ENCODE data around the gene TMEM164.
A peak's percentile ranks its signal among the peaks of the same experiment; 100 is the strongest.

The TMEM164 gene

DNA sequence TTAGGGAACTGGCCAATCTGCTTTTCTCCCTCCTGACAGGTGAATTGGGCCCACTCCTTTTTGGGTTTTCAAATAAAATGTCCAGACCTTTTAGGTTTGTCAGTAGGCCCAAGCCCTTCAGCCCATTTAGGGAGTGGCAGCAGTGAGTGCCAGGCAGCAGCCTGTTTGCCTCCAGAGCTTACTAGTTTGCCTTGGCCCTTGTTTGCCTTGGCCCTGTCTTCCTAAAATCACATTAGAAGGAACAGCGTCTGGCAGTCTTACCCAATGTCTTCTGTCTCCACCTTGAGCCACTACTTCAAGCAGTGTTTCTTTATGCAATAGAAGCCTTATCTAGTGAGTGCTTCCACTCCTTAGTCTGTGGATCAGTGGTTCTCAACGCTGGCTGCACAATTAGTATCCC lies 117.1 kb downstream of the TMEM164 start:
- TF ChIP-seq, protein P1, sequence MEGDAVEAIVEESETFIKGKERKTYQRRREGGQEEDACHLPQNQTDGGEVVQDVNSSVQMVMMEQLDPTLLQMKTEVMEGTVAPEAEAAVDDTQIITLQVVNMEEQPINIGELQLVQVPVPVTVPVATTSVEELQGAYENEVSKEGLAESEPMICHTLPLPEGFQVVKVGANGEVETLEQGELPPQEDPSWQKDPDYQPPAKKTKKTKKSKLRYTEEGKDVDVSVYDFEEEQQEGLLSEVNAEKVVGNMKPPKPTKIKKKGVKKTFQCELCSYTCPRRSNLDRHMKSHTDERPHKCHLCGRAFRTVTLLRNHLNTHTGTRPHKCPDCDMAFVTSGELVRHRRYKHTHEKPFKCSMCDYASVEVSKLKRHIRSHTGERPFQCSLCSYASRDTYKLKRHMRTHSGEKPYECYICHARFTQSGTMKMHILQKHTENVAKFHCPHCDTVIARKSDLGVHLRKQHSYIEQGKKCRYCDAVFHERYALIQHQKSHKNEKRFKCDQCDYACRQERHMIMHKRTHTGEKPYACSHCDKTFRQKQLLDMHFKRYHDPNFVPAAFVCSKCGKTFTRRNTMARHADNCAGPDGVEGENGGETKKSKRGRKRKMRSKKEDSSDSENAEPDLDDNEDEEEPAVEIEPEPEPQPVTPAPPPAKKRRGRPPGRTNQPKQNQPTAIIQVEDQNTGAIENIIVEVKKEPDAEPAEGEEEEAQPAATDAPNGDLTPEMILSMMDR (IDR thresholded peaks at IDR 0.05; ENCODE audit: low read depth, low read length, missing control alignments) = no peak
- H3K4me3 ChIP-seq (replicated peaks; ENCODE audit: low read depth, low read length) = no peak overlapping the region
- DNase-seq (ENCODE audit: extremely low read depth, low read depth) = no peak

DNA sequence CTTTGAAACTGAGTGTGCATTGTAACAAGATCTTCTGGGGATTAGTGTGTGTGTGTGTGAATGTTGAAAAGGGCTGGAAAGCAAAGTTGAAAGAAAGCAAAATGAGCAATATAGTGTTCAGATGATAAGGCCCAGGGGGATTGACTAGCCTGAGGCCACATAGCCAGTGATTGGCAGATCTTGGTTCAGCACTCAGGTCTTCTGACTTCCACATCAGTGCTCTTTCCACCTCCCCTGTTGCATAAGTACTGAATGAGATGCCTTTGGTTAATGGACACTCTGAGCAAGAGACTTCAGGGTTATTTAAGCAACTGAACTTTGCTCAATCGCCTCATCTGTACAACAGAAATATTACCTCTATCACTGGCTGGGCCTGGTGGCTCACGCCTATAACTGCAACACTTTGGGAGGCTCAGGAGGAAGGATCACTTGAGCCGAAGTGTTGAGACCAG lies 120.4 kb downstream of the TMEM164 start:
- TF ChIP-seq, protein P1 (IDR thresholded peaks at IDR 0.05; ENCODE audit: low read depth, low read length, missing control alignments) = no peak
- DNase-seq (ENCODE audit: extremely low read depth, low read depth) = no peak
- H3K4me3 ChIP-seq (replicated peaks; ENCODE audit: low read depth, low read length) = no peak overlapping the region

DNA sequence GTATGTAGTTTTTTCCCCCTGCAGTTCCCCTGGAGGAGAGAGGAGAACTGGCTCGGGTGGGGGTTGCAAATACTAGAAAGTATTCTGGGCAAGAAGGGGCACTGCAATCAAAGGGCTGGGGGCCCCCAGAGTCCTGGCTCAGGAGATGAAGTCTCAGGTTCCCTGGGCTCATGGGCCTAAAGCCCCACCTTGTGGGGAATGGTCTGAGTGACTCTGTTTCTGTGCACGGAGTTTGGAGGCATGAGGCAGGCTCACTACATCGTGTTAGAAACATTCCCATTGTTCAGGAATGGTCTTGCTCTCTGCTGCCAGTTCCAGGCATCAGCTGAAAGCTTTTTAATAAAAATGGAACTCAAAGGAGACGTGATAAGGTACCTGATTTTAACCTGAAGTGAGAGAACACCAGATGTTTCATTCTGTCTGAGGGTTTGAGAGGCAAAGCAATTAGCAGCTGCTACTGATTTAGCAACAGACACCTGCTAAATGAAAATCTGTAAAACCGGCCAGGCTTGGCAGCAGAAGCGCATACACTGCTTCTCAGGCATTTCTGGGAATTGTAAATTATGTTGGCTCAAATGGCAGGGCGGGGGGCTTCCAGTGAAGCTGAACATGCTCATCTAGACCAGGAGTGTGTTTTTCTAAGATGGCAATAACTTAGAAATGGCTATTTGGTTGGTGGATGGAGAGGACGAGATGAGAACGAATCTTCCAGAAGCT lies 122.7 kb downstream of the TMEM164 start:
- DNase-seq (ENCODE audit: extremely low read depth, low read depth) = no peak
- TF ChIP-seq, protein P1 (IDR thresholded peaks at IDR 0.05; ENCODE audit: low read depth, low read length, missing control alignments) = peak; percentile 14
- no peak overlapping the region for H3K4me3 ChIP-seq (replicated peaks; ENCODE audit: low read depth, low read length)

DNA sequence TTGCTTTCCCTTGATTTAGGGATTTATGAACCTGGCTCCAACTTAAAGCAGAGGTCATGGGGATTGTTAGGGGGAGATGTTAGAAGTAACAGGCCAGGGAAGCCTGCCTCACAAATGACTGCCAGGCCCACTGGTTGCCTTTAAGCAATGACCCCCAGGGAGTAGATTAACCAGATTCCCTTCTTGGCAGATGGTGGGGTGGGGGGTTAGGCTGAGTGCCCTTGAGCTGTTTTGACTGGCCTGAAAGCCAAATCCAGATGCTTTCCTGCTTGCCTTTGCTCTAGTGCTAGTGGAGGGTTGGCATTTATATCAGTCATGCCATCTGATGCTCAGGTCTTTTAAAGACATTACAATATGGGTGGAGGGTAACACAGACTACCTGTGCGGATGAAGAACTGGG lies 128.1 kb downstream of the TMEM164 start:
- no peak for DNase-seq (ENCODE audit: extremely low read depth, low read depth)
- H3K4me3 ChIP-seq (replicated peaks; ENCODE audit: low read depth, low read length) = no peak overlapping the region
- TF ChIP-seq, protein P1 (IDR thresholded peaks at IDR 0.05; ENCODE audit: low read depth, low read length, missing control alignments) = no peak

DNA sequence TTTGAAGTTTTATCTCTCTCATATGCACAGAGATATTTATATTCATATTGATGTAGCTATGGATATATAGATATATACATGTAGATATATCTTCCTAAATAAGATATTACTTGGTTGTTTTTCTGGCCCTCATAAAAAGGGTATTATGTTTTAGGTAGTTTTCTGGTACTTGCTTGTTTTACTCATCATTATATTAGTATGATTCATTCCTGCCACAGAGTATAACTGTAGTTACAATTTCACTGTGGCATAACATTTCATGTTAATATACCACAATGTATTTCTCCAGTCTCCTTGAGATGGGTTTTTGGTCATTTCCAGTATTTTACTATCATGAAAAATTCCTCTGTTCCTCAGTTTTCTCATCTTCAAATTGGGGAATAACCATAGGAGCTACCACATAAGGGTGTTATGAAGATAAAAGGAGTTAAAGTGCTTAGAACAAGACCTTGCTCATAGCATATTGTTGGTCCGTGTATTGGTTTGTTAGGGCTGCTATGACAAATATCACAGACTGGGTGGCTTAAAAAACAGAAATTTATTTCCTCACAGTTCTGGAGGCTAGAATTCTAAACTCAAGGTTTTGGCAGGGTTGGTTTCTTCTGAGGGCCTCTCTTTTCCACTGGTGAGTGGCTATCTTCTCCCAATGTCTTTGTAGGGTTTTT lies 129.7 kb downstream of the TMEM164 start:
- TF ChIP-seq, protein P1 (IDR thresholded peaks at IDR 0.05; ENCODE audit: low read depth, low read length, missing control alignments) = no peak
- DNase-seq (ENCODE audit: extremely low read depth, low read depth) = no peak
- H3K4me3 ChIP-seq (replicated peaks; ENCODE audit: low read depth, low read length) = no peak overlapping the region

DNA sequence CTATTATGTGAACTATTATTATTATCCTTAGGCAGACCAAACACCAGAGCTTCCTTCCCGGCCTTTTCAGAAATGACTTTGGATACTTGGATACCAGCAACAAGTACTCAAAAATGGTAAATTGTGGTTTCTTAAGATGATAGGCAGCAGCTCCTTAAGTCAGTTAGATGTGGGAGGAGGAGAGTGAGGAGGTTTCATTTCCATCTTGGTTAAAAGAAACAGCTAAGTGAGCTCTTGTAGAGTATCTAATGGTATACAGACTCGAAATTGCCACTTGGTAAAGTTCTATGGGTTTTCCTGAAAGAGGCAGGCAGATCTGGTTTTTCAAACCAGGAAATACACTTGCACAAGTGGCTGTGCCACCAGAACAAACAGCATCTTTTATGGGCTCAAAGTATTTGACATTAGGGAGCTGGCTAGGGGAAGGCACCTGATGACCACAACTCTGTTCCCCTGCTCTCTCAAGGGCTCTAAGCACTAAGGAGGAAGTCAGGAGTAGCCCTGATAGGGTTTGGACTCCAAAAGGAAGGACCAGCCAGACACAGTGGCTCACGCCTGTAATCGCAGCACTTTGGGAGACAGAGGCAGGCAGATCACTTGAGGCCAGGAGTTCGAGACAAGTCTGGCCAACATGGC lies 130.9 kb downstream of the TMEM164 start:
- H3K4me3 ChIP-seq (replicated peaks; ENCODE audit: low read depth, low read length) = no peak overlapping the region
- DNase-seq (ENCODE audit: extremely low read depth, low read depth) = no peak
- TF ChIP-seq, protein P1 (IDR thresholded peaks at IDR 0.05; ENCODE audit: low read depth, low read length, missing control alignments) = no peak
